ENCODE measurements around the gene WNT7B.
"Not testable (repeated sequence)": the region's sequence is repeated elsewhere in the genome, so short reads cannot be mapped to it uniquely, and the experiment has no call there.

Gene WNT7B

GRCh38 chr22:46007003-46007847 is 30.3 kb upstream of the WNT7B start:
- peak; percentile 68 to 89 for DNase-seq
- no peaks in the 10 kb centered on the region for H3K27me3 ChIP-seq
- H3K9me3 ChIP-seq: no peaks in the 10 kb centered on the region
- peaks cover 11 to 30% (median 30%) of the 10 kb centered on the region in 4 donors for H3K4me1 ChIP-seq
- peak overlapping the region; percentile 86 to 94 for H3K27ac ChIP-seq
- TF ChIP-seq, protein P1, sequence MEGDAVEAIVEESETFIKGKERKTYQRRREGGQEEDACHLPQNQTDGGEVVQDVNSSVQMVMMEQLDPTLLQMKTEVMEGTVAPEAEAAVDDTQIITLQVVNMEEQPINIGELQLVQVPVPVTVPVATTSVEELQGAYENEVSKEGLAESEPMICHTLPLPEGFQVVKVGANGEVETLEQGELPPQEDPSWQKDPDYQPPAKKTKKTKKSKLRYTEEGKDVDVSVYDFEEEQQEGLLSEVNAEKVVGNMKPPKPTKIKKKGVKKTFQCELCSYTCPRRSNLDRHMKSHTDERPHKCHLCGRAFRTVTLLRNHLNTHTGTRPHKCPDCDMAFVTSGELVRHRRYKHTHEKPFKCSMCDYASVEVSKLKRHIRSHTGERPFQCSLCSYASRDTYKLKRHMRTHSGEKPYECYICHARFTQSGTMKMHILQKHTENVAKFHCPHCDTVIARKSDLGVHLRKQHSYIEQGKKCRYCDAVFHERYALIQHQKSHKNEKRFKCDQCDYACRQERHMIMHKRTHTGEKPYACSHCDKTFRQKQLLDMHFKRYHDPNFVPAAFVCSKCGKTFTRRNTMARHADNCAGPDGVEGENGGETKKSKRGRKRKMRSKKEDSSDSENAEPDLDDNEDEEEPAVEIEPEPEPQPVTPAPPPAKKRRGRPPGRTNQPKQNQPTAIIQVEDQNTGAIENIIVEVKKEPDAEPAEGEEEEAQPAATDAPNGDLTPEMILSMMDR (IDR thresholded peaks at IDR 0.05): peak in 1 of 2 experiments; percentile 6
- peak overlapping the region in 1 of 2 donors; percentile 30 for H3K4me3 ChIP-seq
- intact Hi-C loops (cut with DNase I; ENCODE audit: low total_unique reads): no loop called here
- H3K36me3 ChIP-seq: no peaks in the 10 kb centered on the region

- intact Hi-C loops (cut with DNase I; ENCODE audit: low total_unique reads): loop anchor here (1.0 kb wide), 1 partner anchor 110 kb away; no protein-coding TSS in a partner anchor
These were observed 29.5 kb upstream of the WNT7B start for GRCh38 chr22:46006379-46007002.

DNA sequence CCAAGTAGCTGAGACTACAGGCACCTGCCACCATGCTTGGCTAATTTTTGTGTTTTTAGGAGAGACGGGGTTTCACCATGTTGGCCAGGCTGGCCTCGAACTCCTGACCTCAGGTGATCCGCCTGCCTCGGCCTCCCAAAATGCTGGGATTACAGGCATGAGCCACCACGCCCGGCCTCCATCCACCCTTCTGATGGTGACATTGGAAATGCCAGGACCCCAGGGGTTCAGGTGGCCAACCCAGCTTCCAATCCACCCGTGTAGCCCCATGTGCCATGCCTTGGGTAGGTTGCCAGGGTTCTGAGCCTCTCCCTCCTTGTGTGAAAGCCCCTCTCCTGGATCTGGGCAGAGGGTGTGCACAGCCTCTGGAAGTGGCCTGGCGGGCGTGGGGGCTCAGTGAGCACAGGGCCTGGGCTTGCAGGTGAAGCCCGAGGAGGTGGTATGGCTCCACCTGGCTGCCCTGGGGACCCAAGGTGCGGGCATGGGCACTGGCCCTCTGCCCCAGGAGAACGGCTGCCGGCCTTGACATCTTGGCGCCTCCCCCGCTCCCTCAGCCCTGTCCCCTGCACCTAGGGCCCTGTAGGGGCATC is 28.2 kb upstream of the WNT7B start:
- H3K27me3 ChIP-seq; H3K36me3 ChIP-seq; H3K4me3 ChIP-seq; intact Hi-C loops (cut with DNase I; ENCODE audit: low total_unique reads); H3K27ac ChIP-seq; H3K9me3 ChIP-seq: not testable (repeated sequence)
- peaks cover 11 to 43% (median 28%) of the 10 kb centered on the region in 4 donors for H3K4me1 ChIP-seq
- peak in 1 of 2 donors; percentile 68 for DNase-seq

More at GRCh38 chr22:46006379-46007002, 29.5 kb upstream of the WNT7B start:
- Histone ChIP-seq H3K27ac (peak overlapping the region; percentile 86 to 94), H3K27me3 (no peaks in the 10 kb centered on the region), H3K9me3 (no peaks in the 10 kb centered on the region), H3K4me1 (peaks cover 11 to 38% (median 28%) of the 10 kb centered on the region in 4 donors), H3K4me3 (peak overlapping the region in 1 of 2 donors; percentile 30), H3K36me3 (no peaks in the 10 kb centered on the region)
- TF ChIP-seq, protein P1 (IDR thresholded peaks at IDR 0.05): peak; percentile 93 to 99
- peak; percentile 91 to 96 for DNase-seq

DNA sequence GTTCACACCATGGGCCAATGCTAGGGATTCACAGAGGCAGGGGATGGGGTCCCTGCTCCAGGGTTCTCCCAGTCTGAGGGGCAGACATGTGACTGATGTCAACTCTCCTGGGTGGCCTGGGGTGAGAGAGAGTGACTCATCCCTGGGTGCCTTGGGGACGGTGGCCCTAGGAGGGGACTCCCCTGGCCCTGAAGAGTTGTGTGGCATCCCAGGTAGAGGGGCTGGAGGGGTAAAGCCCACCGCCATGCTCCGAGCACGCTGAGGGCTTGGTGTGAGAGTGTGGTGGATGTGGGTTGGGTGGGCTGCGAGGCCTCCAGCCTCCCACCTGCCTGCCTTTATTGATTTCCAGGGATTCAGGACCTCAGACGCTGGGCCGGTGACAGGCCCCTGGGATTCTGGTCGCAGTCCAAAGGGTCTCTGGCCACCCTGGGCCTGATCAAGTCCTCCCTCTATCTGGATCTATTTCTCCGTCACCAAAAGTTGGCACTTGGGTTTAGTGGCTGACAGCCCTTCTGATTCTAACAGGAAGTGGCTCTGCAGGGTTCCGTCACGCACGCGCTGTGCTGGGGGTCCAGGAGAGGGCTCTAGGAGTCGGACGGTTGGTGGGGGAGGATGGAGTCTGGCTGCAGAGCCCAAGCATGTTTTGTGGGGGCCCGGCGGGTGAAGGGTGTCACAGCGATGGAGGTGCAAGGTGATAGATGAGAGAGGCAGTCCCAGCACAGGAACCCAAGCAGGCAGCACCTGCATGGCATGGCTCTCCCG is 27.3 kb upstream of the WNT7B start:
- H3K27ac ChIP-seq: no peak overlapping the region
- TF ChIP-seq, protein P1 (IDR thresholded peaks at IDR 0.05): no peak
- H3K4me1 ChIP-seq: peaks cover 11 to 43% (median 28%) of the 10 kb centered on the region in 4 donors
- H3K9me3 ChIP-seq: no peaks in the 10 kb centered on the region
- H3K36me3 ChIP-seq: no peaks in the 10 kb centered on the region
- intact Hi-C loops (cut with DNase I; ENCODE audit: low total_unique reads): no loop called here
- peak in 1 of 2 donors; percentile 64 for DNase-seq
- no peaks in the 10 kb centered on the region for H3K27me3 ChIP-seq
- H3K4me3 ChIP-seq: no peak overlapping the region

DNA sequence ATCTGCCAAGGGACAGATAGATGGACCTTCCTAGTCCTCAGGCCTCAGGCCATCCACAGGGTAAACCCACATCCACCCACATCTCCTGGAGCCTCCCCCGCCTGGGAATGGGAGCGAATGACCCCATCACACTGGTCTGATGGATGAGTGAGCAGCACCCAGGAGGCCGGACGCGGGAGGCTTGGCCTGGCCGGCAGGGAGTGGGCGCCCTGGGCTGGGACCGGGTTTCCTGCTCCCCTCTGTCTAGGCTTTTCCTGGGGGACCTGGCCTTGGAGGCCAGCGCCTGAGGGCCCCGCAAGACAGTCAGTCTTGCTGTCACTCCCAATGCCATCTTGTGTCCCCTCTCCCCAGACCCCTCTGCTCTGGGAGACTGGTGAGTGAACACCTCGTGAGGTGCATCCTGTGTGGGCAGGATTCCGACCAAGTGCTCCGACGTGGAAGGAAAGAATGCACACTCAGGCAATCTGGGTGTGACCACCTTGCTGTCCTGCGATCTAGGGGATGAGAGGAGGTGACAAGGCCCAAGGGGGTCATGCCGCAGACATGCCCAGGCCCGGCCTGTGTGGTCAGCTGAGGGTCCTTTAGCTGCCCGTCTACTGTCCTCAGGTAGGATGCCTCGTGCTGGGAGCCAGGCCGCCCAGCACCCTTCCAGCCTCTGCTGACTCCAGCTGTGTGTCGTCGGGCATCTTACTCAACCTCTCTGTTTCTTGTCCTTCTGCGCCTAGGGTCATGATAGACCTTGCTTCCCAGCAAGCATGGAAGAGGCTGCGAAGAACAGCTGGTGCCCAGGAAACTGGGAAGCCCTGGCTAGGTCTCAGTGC is 26.5 kb upstream of the WNT7B start:
- no peak overlapping the region for H3K4me3 ChIP-seq
- H3K4me1 ChIP-seq: peaks cover 11 to 40% (median 26%) of the 10 kb centered on the region in 4 donors
- no peaks in the 10 kb centered on the region for H3K9me3 ChIP-seq
- no peak overlapping the region for H3K27ac ChIP-seq
- no peaks in the 10 kb centered on the region for H3K36me3 ChIP-seq
- TF ChIP-seq, protein P1 (IDR thresholded peaks at IDR 0.05): no peak
- intact Hi-C loops (cut with DNase I; ENCODE audit: low total_unique reads): no loop called here
- peak in 1 of 2 donors; percentile 63 for DNase-seq
- no peaks in the 10 kb centered on the region for H3K27me3 ChIP-seq

Data from tibial artery (tissue), 4 donors.